ENCODE data around the gene TRIO. TPM values are rescaled to one million over a fixed set of nuclear protein-coding genes. Genes with fewer than 3 reads are reported as not detected.

TRIO gene
- total and polyA plus RNA-seq, 2 donors (not counting 1 experiment from before 2014, with no cell fraction given) = 134 to 281 TPM

DNA sequence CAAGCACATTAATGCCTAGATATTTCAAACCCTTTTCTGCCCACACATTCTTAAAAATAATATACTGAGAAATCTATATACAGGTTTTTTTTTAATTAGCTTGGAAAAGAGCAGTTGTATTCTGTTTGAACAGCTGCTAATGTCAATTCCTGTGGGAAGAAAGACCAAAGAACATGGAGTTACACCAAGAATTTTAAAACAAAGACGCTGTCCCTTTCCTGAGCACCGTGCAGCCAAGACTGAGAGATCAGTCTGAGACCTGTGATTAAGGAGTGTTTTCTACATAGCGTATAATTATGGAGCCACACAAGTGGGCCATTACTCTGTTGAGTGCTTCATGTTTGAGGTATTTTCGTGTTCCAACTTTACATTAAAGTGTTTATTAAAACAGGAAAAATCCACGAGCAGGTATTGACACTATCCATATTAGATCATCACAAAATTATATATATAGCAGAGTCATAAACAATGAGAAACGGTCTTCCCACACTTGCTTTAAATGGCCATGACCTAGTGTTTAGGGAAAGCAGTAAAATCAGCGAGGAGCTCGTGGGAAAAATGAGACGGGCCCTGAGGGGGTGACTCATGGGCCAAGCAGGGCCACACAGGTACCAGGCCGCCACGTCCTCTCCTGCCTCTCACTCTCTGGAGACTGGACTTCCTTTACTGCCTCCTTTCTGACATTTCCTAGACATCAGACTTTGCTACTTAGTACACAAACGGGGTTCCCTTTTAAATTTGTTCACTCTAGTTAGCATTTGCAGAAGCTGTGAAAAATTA, 285.4 kb downstream of the TRIO start:
- no peaks in the 10 kb centered on the region for H3K27me3 ChIP-seq (ENCODE audit: control insufficient read depth, insufficient read depth, low read length)
- no peaks in the 10 kb centered on the region for H3K9me3 ChIP-seq (ENCODE audit: control insufficient read depth, insufficient read depth, low read depth, low read length)
- no peak overlapping the region for H3K27ac ChIP-seq (ENCODE audit: insufficient read depth, low read length)
- no peak overlapping the region for H3K4me2 ChIP-seq (ENCODE audit: extremely low read depth, insufficient read depth, low read length)
- TF ChIP-seq, protein P1, sequence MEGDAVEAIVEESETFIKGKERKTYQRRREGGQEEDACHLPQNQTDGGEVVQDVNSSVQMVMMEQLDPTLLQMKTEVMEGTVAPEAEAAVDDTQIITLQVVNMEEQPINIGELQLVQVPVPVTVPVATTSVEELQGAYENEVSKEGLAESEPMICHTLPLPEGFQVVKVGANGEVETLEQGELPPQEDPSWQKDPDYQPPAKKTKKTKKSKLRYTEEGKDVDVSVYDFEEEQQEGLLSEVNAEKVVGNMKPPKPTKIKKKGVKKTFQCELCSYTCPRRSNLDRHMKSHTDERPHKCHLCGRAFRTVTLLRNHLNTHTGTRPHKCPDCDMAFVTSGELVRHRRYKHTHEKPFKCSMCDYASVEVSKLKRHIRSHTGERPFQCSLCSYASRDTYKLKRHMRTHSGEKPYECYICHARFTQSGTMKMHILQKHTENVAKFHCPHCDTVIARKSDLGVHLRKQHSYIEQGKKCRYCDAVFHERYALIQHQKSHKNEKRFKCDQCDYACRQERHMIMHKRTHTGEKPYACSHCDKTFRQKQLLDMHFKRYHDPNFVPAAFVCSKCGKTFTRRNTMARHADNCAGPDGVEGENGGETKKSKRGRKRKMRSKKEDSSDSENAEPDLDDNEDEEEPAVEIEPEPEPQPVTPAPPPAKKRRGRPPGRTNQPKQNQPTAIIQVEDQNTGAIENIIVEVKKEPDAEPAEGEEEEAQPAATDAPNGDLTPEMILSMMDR (conservative IDR thresholded peaks at IDR 0.05 in 1 of 2, IDR thresholded peaks at IDR 0.05 in 1 of 2; ENCODE audit: low read depth in 1 of 2, low read length in 2 of 2) = no peak
- no peak for TF ChIP-seq EZH2 (IDR thresholded peaks at IDR 0.05; ENCODE audit: low read length, missing control alignments)
- DNase-seq (ENCODE audit: low read depth in 2 of 2) = peak in 1 of 2 donors; percentile 80
- H2AFZ ChIP-seq (ENCODE audit: low read length) = no peak overlapping the region
- no peaks in the 10 kb centered on the region for H4K20me1 ChIP-seq (ENCODE audit: control insufficient read depth, extremely low read depth, insufficient read depth, low read length)
- no peaks in the 10 kb centered on the region for H3K4me1 ChIP-seq (ENCODE audit: control insufficient read depth, extremely low read depth, insufficient read depth, low read length)
- peaks cover 41% of the 10 kb centered on the region for H3K79me2 ChIP-seq (ENCODE audit: control insufficient read depth, insufficient read depth, low read length)
- H3K36me3 ChIP-seq (ENCODE audit: control insufficient read depth, insufficient read depth, low read length) = peaks cover 14% of the 10 kb centered on the region
- H3K9ac ChIP-seq (ENCODE audit: insufficient read depth, low read length) = no peak overlapping the region
- H3K4me3 ChIP-seq (replicated peaks in 1 of 4; ENCODE audit: control extremely low read depth in 1 of 4, insufficient read depth in 1 of 4, low read depth in 3 of 4, low read length in 4 of 4) = no peak overlapping the region

DNA sequence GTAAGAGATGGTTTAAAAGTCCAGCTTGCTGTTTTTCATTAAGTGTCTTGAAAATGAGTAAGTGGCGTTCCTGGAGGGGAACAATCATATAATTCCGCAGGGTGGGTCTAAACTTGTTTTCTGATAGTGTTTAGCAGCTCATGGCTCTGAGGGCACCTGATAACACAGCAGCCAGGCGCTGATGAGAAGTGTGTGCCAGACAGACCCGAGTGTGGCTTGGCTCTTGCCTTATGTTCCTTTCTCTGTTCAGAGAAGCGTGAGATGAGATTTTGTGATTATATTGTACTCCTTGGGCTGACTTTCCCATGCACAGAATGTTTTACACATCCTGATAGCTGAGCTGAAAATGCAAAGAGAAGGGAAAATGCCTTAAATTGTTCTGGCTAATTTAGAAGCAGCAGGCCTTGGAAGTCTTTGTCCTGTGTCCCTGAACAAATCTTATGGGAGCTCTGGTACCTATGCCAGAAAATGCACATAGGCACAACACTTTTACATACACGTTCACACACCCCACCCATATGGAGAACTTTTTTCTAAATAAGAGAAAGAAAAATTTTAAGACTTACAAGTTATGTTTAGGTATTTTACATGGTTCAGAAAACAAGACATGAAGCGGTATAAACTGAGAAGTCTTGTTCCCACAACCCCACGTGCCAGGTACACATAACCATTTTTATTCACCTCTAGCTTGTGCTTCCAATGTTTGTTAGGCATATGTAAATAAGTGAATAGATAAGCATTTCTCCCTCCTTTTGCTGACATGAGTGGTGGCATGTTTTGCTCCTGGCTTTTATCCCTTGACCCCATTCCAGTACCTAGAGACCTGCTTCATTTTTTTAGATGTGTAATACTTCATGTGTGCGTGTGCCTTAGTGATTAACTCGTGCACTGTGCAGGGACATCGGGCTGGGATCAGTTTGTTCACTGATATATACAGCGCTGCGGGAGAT, 286.2 kb downstream of the TRIO start:
- Histone ChIP-seq H3K9ac (ENCODE audit: insufficient read depth, low read length) (no peak overlapping the region), H3K27me3 (ENCODE audit: control insufficient read depth, insufficient read depth, low read length) (no peaks in the 10 kb centered on the region), H2AFZ (ENCODE audit: low read length) (no peak overlapping the region), H3K9me3 (ENCODE audit: control insufficient read depth, insufficient read depth, low read depth, low read length) (no peaks in the 10 kb centered on the region), H3K27ac (ENCODE audit: insufficient read depth, low read length) (no peak overlapping the region), H3K4me3 (replicated peaks in 1 of 4; ENCODE audit: control extremely low read depth in 1 of 4, insufficient read depth in 1 of 4, low read depth in 3 of 4, low read length in 4 of 4) (no peak overlapping the region), H3K36me3 (ENCODE audit: control insufficient read depth, insufficient read depth, low read length) (peaks cover 14% of the 10 kb centered on the region), H3K4me1 (ENCODE audit: control insufficient read depth, extremely low read depth, insufficient read depth, low read length) (no peaks in the 10 kb centered on the region), H4K20me1 (ENCODE audit: control insufficient read depth, extremely low read depth, insufficient read depth, low read length) (no peaks in the 10 kb centered on the region), H3K79me2 (ENCODE audit: control insufficient read depth, insufficient read depth, low read length) (peaks cover 38% of the 10 kb centered on the region), H3K4me2 (ENCODE audit: extremely low read depth, insufficient read depth, low read length) (no peak overlapping the region)
- peak in 1 of 2 donors; percentile 50 for DNase-seq (ENCODE audit: low read depth in 2 of 2)
- TF ChIP-seq, protein P1 (conservative IDR thresholded peaks at IDR 0.05 in 1 of 2, IDR thresholded peaks at IDR 0.05 in 1 of 2; ENCODE audit: low read depth in 1 of 2, low read length in 2 of 2) = no peak
- TF ChIP-seq EZH2 (IDR thresholded peaks at IDR 0.05; ENCODE audit: low read length, missing control alignments) = no peak

DNA sequence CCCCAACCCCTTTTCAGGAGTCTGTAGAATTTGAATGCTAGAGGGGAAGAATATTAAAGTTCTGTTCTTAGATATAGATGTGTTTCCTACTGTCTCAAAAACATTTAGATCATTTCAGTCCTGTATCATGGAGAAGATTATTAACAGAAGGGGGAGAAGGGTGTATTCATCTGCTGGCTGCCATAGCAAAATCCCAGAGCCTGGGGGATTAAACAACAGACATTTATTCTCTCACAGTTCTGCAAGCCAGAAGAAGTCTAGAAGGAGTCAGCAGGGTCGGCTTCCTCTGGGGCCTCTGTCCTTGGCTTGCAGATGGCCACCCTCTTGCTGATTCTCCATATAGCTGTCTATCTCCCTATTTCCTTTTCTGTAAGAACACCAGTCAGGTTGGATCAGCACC, 288.4 kb downstream of the TRIO start:
- H3K27me3 ChIP-seq (ENCODE audit: control insufficient read depth, insufficient read depth, low read length) = no peaks in the 10 kb centered on the region
- H4K20me1 ChIP-seq (ENCODE audit: control insufficient read depth, extremely low read depth, insufficient read depth, low read length) = no peaks in the 10 kb centered on the region
- TF ChIP-seq, protein P1 (conservative IDR thresholded peaks at IDR 0.05 in 1 of 2, IDR thresholded peaks at IDR 0.05 in 1 of 2; ENCODE audit: low read depth in 1 of 2, low read length in 2 of 2) = no peak
- no peak for TF ChIP-seq EZH2 (IDR thresholded peaks at IDR 0.05; ENCODE audit: low read length, missing control alignments)
- no peak for DNase-seq (ENCODE audit: low read depth in 2 of 2)
- no peak overlapping the region for H3K4me2 ChIP-seq (ENCODE audit: extremely low read depth, insufficient read depth, low read length)
- no peaks in the 10 kb centered on the region for H3K9me3 ChIP-seq (ENCODE audit: control insufficient read depth, insufficient read depth, low read depth, low read length)
- H3K9ac ChIP-seq (ENCODE audit: insufficient read depth, low read length) = no peak overlapping the region
- no peak overlapping the region for H2AFZ ChIP-seq (ENCODE audit: low read length)
- peaks cover 19% of the 10 kb centered on the region for H3K36me3 ChIP-seq (ENCODE audit: control insufficient read depth, insufficient read depth, low read length)
- H3K4me1 ChIP-seq (ENCODE audit: control insufficient read depth, extremely low read depth, insufficient read depth, low read length) = peaks cover 2% of the 10 kb centered on the region
- H3K79me2 ChIP-seq (ENCODE audit: control insufficient read depth, insufficient read depth, low read length) = peaks cover 43% of the 10 kb centered on the region
- no peak overlapping the region for H3K27ac ChIP-seq (ENCODE audit: insufficient read depth, low read length)
- no peak overlapping the region for H3K4me3 ChIP-seq (replicated peaks in 1 of 4; ENCODE audit: control extremely low read depth in 1 of 4, insufficient read depth in 1 of 4, low read depth in 3 of 4, low read length in 4 of 4)
